Tibial nerve (tissue), 4 donors: ENCODE measurements around the gene ADCY4.

Experiments used
- CTCF ChIP-seq, 5 experiments: fragments of 200-600 bp in 3 of 5; fragments of 450-650 bp in 2 of 5; sonication (generic) in 3 of 5; IDR thresholded peaks; one replicate each; pipeline ENCODE4 v1.5.1; 2016 to 2019; ENCODE audit warnings: antibody characterized with exemption in 5 of 5, mild to moderate bottlenecking in 3 of 5, moderate library complexity in 2 of 5
- EP300 ChIP-seq, 2 donors: sonication (generic); formaldehyde crosslinking; IDR thresholded peaks; one replicate each; pipeline ENCODE4 v1.6.1; 2017; ENCODE audit warnings: antibody characterized with exemption in 2 of 2, mild to moderate bottlenecking in 1 of 2
- POLR2A ChIP-seq, 2 donors: fragments of 450-650 bp; IDR thresholded peaks; one replicate each; pipeline ENCODE4 v1.6.1; 2017; ENCODE audit warnings: antibody characterized with exemption in 2 of 2, mild to moderate bottlenecking in 2 of 2, moderate library complexity in 2 of 2

- TF ChIP-seq CTCF (IDR thresholded peaks at IDR 0.05) (no peak), POLR2A (IDR thresholded peaks at IDR 0.05) (no peak), EP300 (IDR thresholded peaks at IDR 0.05) (no peak)
Observed at GRCh38 chr14:24313913-24314312, 21.0 kb downstream of the ADCY4 start.
